ENCODE measurements around the gene GNG7.

DNA sequence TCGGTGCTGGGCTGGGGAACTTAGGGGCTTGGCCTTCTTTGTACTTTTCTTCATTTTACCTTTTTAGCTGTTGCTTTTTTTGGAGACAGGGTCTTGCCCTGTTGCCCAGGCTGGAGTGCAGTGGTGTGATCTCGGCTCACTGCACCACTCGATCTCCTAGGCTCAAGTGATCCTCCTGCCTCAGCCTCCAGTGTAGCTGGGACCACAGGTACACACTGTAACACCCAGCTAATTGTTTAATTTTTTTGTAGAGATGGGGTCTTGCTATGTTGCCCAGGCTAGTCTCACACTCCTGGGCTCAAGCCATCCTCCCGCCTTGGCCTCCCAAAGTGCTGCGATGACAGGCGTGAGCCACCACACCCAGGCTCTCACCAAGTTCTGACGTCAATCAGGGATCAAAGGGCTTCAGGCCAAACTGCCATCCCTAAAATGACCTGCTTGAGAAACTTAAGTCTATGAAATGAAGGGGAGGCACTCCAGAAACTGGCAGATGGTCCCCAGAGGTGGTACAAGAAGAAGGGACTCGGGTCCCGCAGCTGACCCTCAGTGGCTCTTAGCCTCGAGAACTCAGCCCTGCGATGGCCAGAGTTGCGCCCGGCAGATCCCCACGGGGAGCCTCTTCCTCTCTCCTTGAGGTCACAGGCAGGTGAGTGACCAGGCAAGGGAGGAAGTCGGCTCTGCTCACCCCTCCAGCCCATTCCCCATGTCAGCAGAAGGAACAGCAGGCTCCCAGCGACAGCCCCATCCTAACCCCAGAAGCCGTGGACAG is 61.7 kb downstream of the GNG7 start:
- no peak for TF ChIP-seq EZH2phosphoT487 (IDR thresholded peaks at IDR 0.05; ENCODE audit: borderline replicate concordance)
- TF ChIP-seq, protein P1, sequence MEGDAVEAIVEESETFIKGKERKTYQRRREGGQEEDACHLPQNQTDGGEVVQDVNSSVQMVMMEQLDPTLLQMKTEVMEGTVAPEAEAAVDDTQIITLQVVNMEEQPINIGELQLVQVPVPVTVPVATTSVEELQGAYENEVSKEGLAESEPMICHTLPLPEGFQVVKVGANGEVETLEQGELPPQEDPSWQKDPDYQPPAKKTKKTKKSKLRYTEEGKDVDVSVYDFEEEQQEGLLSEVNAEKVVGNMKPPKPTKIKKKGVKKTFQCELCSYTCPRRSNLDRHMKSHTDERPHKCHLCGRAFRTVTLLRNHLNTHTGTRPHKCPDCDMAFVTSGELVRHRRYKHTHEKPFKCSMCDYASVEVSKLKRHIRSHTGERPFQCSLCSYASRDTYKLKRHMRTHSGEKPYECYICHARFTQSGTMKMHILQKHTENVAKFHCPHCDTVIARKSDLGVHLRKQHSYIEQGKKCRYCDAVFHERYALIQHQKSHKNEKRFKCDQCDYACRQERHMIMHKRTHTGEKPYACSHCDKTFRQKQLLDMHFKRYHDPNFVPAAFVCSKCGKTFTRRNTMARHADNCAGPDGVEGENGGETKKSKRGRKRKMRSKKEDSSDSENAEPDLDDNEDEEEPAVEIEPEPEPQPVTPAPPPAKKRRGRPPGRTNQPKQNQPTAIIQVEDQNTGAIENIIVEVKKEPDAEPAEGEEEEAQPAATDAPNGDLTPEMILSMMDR (conservative IDR thresholded peaks at IDR 0.05; ENCODE audit: low read length), result no peak
